GM21737 (cell line): ENCODE results near the gene TOMM34.

Source experiments
- ATAC-seq: cut with Tn5 transposase; IDR thresholded peaks from one replicate; pipeline ENCODE4 v1.9.1; 2021; ENCODE audit warnings: mild to moderate bottlenecking, moderate library complexity; ENCODE audit not compliant: unreplicated experiment

Gene TOMM34

GRCh38 chr20:44936510-44936909 lies 23.7 kb downstream of the TOMM34 start:
- no peak for ATAC-seq

- no peak for ATAC-seq
Measured at GRCh38 chr20:44932916-44933315, 27.3 kb downstream of the TOMM34 start.

- ATAC-seq, result no peak
Measured at GRCh38 chr20:44931911-44932310, 28.3 kb downstream of the TOMM34 start.

GRCh38 chr20:44930517-44931168 lies 29.6 kb downstream of the TOMM34 start:
- no peak for ATAC-seq

- ATAC-seq, result no peak
Measured at GRCh38 chr20:44928595-44928994, 31.6 kb downstream of the TOMM34 start.

GRCh38 chr20:44924541-44924940 lies 35.7 kb downstream of the TOMM34 start:
- no peak for ATAC-seq

GRCh38 chr20:44921447-44921846 lies 38.8 kb downstream of the TOMM34 start:
- ATAC-seq, result no peak

GRCh38 chr20:44918761-44919160 lies 41.4 kb downstream of the TOMM34 start:
- ATAC-seq, result no peak

GRCh38 chr20:44918342-44918741 lies 41.9 kb downstream of the TOMM34 start:
- ATAC-seq, result no peak

- ATAC-seq, result no peak
Measured at GRCh38 chr20:44917399-44917798, 42.8 kb downstream of the TOMM34 start.

GRCh38 chr20:44916586-44916985 lies 43.6 kb downstream of the TOMM34 start:
- no peak for ATAC-seq

- ATAC-seq, result no peak
Measured at GRCh38 chr20:44914924-44915323, 45.3 kb downstream of the TOMM34 start.

GRCh38 chr20:44912189-44912588 lies 48.0 kb downstream of the TOMM34 start:
- ATAC-seq, result no peak

- ATAC-seq, result no peak
Measured at GRCh38 chr20:44911264-44911921, 48.8 kb downstream of the TOMM34 start.

- no peak for ATAC-seq
Measured at GRCh38 chr20:44910690-44911262, 49.4 kb downstream of the TOMM34 start.

GRCh38 chr20:44909872-44910689 lies 50.1 kb downstream of the TOMM34 start, which contains the start of gene PABPC1L:
PABPC1L (plus strand) TSS chr20:44910060; CDS start chr20:44910144, 84 bp downstream.
- peak; percentile 81 for ATAC-seq

GRCh38 chr20:44908987-44909871 lies 51.0 kb downstream of the TOMM34 start:
- ATAC-seq, result no peak

GRCh38 chr20:44904377-44904776 lies 55.8 kb downstream of the TOMM34 start:
- no peak for ATAC-seq

GRCh38 chr20:44901974-44902373 lies 58.2 kb downstream of the TOMM34 start:
- no peak for ATAC-seq

- ATAC-seq, result no peak
Measured at GRCh38 chr20:44900231-44900854, 59.9 kb downstream of the TOMM34 start.
